ENCODE results near the gene MDP1.

GRCh38 chr14:24234095-24235005 is 18.5 kb upstream of the MDP1 start:
- TF ChIP-seq CTCF (IDR thresholded peaks at IDR 0.05) (no peak), POLR2A (IDR thresholded peaks at IDR 0.05; ENCODE audit: low read depth) (no peak), EP300 (IDR thresholded peaks at IDR 0.05) (no peak), POLR2AphosphoS5 (IDR thresholded peaks at IDR 0.05) (no peak)
